LHCN-M2 (cell line): ENCODE measurements around the gene ANKRD42. TPM values are rescaled to one million over a fixed set of nuclear protein-coding genes. Genes with fewer than 3 reads are reported as not detected.

ENCODE experiments used
- DNase-seq: peaks from one replicate; pipeline ENCODE4 v3.0.0-alpha.2; 2012; ENCODE audit warnings: low read depth
- polyA plus RNA-seq: library from polyadenylated mRNA; unstranded; fragments of >200 nt; gene quantifications from one replicate; pipeline ENCODE4 v1.2.1, GENCODE V29; 2012; ENCODE audit warnings: missing spikeins
- total RNA-seq: library from RNA; depleted of rRNA; stranded (reverse); fragments of >200 nt; gene quantifications from 2 replicates; pipeline ENCODE4 v1.2.3, GENCODE V29; 2014; rRNA removed

The ANKRD42 gene
- 6.7 and 7.9 TPM in 2 replicates for total RNA-seq
- 4.5 TPM for polyA plus RNA-seq

DNA sequence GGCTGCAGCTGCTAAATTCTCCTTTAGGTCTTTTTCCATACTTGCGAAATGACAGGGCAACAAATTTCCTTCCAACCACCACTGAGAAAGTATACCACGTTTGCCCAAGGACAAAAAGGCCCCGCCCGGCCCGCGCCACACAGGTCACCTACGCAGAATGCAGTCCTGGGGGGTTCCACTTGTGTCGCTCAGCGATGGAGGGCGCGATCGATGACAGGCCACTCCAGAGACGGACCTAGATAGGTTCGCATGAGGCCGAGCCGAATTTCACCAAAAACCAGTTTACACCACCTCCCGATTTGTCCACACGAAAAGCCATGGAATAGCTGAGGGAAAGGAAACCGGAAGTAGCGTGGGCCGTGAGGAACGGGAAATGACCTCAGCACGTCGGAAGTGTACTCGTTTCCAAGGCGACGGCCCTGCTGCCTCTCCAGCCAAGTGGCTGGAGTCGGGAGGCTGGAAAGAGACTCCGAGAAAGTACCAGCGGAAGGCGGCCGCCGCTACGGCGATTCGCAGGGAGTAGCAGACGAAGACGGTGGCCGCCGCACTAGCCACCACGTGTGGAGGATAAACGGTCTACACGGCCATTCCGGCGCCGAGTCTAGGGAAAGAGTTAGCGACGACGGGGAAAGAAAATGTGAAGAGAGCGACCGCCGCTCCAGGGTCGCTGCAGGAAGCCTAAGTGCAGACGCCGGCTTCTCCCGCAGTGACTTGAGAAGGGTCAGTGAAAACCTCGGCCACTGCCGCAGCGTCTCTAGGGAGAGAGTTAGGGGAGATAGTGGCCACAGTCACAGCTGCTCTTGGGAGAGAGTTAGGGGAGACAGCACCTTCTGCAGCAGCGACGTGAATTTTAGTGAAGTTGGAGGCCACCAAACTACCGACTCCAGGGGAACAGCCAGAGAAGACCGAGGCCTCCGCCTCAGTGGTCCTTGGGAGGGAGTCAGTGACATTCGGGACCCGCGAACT, at the start of gene ANKRD42:
Gene ANKRD42, plus strand, starts transcription at position 398 of the 966 bp plus-strand sequence. CDS start 959 bp downstream, outside the sequence.
- peak; percentile 94 for DNase-seq

- no peak for DNase-seq
Observed at GRCh38 chr11:83147895-83148294, 45.6 kb upstream of the ANKRD42 start.

DNA sequence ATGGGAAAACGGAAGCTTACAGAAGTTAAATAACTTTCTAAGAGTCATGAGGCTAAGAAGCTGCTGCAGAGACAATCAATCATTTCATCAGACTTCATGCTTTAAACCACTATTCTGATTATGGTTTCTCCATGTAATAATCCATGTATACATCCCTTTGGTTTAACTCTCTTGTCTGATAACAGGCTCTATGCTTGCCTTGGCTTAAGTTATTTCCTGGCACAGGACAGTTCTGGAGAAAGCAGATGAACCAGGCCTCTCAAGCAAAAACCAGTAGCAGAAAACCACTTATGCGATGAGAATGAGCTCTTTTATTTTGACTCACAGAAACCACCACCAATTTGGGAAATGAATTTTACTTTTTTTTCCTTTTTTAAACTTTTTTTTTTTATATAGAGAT, 43.1 kb upstream of the ANKRD42 start:
- no peak for DNase-seq

DNA sequence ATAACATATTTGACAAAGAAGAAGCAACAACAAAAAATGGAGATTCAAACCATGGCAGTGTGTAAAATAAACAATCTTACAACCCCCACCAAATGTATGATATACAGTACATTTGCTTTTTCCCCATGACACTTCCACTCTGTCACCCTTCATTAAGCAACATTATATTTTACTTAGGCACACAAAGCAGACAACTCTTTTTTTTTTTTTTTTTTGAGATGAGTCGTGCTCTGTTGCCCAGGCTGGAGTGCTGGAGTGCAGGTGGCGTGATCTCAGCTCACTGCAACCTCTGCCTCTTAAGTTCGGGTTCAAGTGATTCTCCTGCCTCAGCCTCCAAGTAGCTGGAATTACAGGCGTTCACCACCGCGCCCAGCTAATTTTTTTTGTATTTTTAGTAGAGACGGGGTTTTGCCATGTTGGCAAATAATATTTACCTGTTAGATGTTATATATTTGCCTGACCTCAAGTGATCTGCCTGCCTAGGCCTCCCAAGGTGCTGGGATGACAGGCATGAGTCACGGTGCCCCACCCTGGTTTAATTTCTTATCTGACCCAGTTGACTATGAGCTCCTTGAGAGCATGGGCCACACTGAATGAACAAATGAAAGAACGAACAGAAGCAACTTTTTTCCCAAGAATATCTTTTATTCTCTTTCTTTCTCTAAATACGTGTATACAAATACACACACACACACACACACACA, 42.1 kb upstream of the ANKRD42 start:
- no peak for DNase-seq

- no peak for DNase-seq
Observed at GRCh38 chr11:83152264-83152663, 41.2 kb upstream of the ANKRD42 start.

- no peak for DNase-seq
Observed at GRCh38 chr11:83153764-83154163, 39.7 kb upstream of the ANKRD42 start.

- DNase-seq, result peak; percentile 100
Observed at GRCh38 chr11:83156144-83156995, 37.1 kb upstream of the ANKRD42 start.

DNA sequence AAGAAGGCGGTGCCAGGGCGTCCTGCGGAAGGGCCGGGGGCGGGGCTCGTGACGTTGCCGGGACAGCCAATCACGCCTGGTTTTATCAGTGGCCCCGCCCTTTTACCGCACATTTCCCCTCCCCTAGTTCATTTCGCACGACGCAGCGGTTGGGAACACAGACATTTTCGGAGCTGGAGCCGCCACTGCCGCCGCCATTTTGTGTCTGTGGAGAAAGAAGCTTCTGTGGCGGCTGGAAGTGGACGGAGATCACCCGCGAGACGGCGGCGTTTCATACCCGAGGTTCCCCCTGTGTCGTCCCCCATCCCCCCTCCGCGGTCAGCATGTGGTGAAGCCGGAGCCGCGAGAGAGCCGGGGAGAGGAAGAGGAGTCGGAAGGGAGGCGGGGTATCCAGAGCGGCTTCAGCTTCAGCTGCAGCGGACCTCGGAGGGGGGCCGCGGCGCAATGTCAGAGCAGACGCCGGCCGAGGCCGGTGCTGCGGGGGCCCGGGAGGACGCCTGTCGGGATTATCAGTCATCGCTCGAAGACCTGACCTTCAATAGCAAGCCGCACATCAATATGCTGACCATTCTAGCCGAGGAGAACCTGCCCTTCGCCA, 36.4 kb upstream of the ANKRD42 start, which contains the start of gene PCF11:
Gene PCF11, plus strand, starts transcription at position 136 of the 598 bp plus-strand sequence. Its CDS starts 309 bp downstream, at position 445.
- DNase-seq, result no peak

GRCh38 chr11:83157594-83158356, 35.7 kb upstream of the ANKRD42 start:
- peak; percentile 65 for DNase-seq

DNA sequence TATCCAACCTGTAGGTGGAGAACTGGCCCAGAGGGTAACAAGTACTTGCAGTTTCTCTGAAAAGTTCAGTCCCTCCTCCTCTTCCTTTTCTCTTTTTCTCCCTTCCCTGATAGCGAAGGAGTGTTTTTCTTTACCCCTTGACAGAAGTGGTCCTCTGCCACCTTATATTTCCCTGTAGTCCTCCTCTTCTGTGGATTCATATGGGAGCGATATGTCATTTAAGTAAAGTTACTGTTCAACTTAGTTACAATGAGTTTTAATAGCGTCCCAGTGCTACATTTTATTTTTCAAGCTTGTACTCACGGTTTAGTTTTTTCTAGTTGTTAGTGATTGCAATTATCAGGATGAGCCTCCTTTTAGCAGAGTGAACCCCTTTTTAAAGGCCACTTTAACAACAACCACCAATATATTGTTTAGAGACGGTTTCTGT, 35.1 kb upstream of the ANKRD42 start:
- no peak for DNase-seq

DNA sequence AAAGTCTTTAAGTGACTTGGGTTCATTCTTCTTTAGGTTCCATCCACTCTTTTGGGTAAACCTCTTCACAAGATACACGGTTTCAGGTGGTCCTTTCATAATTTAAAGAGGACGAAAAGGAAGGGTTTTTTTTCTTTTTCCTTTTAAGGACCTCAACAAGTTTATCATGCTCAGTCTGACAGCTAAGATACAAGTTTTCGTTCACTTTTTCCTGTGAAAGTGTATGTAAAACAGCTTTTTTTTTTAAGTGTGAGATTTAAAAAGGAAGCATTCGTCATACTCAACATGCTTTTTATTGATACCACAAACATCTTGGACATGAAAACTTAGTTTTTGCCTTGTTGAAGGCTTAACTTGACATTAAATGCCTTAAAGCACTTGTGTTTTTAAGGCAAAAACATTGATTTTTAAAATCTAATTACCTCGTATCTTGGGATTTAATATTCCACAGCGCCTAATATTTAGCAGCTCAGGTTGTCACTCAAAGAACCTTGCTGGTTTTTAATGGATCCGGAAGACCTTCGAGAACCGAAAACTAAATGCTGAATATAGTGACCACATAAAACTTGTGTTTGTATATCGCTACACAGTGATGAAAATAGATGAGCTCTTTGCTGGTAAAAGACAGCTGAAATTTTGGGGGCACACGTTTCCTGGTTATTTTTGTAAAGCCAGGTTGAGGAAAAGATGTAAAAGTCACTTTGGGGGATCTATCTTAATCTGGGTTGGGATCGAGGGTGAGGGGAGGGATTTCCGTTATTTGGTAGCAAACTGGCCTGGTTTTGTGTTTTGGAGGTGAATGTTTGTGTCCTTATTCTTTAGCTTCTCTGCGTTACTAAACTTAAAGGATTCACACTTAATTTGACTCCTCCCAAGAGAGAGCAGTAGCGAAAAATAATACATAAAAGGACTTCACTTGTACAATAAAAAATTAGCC, 34.3 kb upstream of the ANKRD42 start:
- no peak for DNase-seq

DNA sequence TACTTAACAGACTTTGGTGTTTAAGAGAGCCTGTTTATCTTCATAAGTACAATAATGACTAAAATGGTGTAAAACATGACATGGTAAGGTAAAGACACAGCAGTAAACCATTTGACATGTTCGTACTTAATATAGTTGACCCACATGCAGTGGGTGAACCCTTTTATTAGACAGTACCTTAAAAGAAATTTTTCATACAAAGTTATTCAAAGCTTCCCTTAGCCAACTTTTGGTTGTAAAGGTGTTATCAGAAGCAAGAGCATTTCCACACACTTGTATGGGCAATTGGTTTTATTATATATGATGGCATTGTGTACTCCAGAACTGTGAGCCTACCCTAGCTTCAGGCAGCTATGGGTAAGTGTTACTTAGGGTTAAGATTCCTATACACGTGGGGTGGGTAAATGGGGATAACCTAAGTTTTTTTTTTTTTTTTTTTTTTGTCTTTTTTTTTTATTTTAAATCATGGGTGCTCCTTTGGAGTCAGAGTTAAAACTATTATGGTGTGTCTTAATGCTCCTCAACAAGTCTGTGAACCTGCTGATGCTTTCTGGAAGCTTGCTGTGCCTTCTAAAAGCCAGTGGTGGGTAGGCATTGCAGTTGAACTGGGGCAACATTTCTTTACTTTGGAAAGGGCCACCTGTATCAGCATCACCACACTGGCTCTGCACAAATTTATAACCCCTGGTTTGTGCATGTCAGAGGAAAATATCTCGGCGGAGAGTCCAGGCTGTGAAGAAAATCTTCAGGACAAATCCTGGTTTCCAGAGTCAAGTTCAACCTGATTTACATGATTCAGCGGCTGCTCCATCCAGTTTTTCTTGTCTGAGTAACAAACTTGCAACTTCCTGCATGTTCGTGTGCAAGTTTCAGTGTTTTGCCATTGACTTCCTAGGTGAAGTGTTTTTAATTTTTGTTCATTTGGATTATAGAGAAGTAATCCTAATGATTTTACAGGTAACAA, 33.3 kb upstream of the ANKRD42 start:
- DNase-seq, result peak; percentile 44

DNA sequence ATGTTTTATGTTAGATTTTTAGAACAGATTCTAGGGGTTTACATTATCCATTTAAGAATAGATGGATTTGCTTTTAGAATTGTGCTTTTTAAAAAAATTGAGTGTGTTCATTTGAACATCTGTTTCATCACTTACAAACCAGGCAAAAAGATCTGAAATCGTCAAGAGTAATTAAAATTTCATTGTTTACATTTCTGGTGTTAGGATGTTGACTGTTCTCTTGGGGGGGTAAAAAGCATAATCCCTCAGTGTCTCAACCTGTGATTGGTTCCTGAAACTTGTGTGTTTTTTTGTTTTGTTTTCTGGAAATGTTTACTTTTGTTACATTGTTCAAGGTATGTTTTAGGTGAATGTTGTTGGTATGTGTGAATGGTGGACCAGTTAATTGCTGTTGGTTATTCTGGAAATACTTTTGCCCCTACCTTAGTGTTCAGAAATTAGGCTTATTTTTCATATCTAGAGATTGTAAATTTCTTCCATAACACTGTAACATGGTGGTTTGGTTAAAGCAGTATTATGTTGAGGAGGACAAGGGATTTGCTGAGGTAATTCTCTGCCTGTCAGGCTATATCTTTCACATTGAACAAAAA, 31.8 kb upstream of the ANKRD42 start:
- no peak for DNase-seq

DNA sequence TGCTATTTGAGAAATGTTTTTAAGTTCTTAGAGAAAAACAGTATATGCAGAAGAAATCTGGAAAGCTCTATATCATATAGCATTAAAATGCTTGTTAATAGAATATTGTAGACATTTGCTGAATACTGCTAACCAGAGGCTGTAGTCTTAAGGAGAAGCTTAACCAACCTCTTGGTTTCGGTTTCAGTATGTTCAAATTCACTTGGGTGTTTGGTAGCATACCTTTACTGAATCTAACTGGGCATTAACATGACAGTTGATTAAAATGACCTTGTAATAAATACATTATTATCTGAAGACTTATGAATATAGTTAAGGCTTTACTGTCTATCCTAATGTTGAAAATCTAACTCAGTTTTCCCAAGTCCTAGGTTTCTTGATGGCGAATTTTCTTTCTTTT, 31.1 kb upstream of the ANKRD42 start:
- DNase-seq, result no peak

- no peak for DNase-seq
Observed at GRCh38 chr11:83166193-83166866, 27.2 kb upstream of the ANKRD42 start.

DNA sequence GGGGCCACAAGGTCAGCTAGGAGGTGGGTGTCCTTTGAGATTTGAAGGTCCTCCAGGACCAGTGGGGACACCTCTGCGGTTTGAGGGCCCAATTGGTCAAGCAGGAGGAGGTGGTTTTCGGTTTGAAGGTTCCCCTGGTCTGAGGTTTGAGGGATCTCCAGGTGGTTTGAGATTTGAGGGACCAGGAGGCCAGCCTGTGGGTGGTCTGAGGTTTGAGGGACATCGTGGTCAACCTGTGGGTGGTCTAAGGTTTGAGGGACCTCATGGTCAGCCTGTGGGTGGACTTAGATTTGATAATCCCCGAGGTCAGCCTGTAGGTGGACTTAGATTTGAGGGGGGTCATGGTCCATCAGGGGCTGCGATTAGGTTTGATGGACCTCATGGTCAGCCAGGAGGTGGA, 24.8 kb upstream of the ANKRD42 start:
- no peak for DNase-seq

DNA sequence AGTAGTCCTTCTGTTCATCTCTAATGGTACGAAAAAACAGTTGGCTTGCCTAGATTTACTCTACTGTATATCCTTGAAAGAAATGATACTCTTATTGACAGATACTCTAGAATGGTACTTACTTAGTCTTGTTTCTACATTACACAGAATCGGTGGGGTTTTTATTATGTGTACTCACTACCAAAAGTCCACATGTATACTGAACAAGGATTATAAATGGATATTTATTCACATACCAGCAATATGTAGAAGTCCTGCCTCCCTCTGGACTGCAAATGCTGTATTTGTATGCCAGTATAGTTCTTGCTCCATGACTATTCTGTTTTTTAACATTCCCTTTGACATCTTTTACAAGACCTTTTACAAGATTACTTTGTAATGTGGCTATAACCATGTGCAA, 22.6 kb upstream of the ANKRD42 start:
- DNase-seq, result no peak
